ENCODE measurements around the gene EYA4. TPM values are rescaled to one million over a fixed set of nuclear protein-coding genes. Genes with fewer than 3 reads are reported as not detected.

EYA4 gene
- total RNA-seq, 2 donors from 2014 or later = 0.11 to 0.26 TPM

DNA sequence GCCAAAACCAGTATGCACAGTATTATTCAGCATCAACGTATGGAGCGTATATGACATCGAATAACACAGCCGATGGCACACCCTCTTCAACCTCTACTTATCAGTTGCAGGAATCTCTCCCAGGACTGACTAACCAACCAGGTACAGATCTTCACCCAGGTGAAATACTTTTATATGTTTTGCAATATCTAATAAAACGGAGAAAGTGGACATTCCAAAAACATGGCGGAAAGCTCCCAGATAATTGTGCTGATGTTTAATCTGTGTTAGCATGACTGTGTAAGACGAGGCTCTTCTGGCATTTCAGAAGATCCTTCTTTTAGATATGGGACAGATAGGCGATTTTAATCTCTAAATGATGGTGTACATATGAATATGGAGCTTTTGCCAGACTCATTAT, 227.4 kb downstream of the EYA4 start:
- Histone ChIP-seq H3K36me3 (ENCODE audit: control insufficient read depth, insufficient read depth, low read length) (no peaks in the 10 kb centered on the region), H3K4me3 (ENCODE audit: low read length) (peak overlapping the region; percentile 27), H3K27ac (ENCODE audit: low read depth, low read length) (no peak overlapping the region), H3K4me1 (ENCODE audit: control insufficient read depth, insufficient read depth, low read length) (peaks cover 4% of the 10 kb centered on the region), H3K9ac (ENCODE audit: extremely low read depth, low read length, poor library complexity, severe bottlenecking) (no peak overlapping the region), H3K9me3 (ENCODE audit: control insufficient read depth, low read length) (peaks cover 11% of the 10 kb centered on the region), H3K27me3 (ENCODE audit: control insufficient read depth, insufficient read depth, low read length, poor library complexity, severe bottlenecking) (no peaks in the 10 kb centered on the region)
- Mint-ChIP-seq H3K4me1 (peaks cover 27% of the 10 kb centered on the region), H3K27ac (no peak overlapping the region), H3K9me3 (peaks cover 9% of the 10 kb centered on the region), H3K36me3 (ENCODE audit: low read depth) (peaks cover 3% of the 10 kb centered on the region), H3K4me3 (no peak overlapping the region), H3K27me3 (ENCODE audit: insufficient read depth) (no peaks in the 10 kb centered on the region)
- 94 to 95% methylated on average over 6 to 8 of the region's 8 CpGs for WGBS, 2 experiments (ENCODE audit: insufficient coverage in 1 of 2, insufficient read length in 1 of 2)
- no peak for DNase-seq
- TF ChIP-seq, protein P1, sequence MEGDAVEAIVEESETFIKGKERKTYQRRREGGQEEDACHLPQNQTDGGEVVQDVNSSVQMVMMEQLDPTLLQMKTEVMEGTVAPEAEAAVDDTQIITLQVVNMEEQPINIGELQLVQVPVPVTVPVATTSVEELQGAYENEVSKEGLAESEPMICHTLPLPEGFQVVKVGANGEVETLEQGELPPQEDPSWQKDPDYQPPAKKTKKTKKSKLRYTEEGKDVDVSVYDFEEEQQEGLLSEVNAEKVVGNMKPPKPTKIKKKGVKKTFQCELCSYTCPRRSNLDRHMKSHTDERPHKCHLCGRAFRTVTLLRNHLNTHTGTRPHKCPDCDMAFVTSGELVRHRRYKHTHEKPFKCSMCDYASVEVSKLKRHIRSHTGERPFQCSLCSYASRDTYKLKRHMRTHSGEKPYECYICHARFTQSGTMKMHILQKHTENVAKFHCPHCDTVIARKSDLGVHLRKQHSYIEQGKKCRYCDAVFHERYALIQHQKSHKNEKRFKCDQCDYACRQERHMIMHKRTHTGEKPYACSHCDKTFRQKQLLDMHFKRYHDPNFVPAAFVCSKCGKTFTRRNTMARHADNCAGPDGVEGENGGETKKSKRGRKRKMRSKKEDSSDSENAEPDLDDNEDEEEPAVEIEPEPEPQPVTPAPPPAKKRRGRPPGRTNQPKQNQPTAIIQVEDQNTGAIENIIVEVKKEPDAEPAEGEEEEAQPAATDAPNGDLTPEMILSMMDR (conservative IDR thresholded peaks at IDR 0.05) = no peak

DNA sequence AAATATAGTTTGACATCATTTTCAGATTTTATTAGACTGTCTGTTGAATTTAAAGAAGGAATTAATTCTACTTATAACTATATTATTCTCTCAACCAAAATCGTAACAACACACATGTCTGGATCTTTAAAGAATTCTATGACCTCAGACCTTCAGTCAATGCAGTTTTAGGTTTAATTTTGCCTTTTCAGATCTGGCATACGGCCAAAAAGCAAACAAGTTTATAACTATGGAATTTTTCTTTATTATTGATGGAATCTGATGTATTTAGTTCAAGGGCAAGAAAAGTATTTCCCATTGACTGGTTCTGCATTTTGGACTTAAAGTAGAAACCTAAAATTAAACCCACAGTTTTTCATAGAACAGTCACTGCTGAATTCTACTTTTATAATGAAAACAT, 233.4 kb downstream of the EYA4 start:
- Histone ChIP-seq H3K36me3 (ENCODE audit: control insufficient read depth, insufficient read depth, low read length) (no peaks in the 10 kb centered on the region), H3K27me3 (ENCODE audit: control insufficient read depth, insufficient read depth, low read length, poor library complexity, severe bottlenecking) (no peaks in the 10 kb centered on the region), H3K9me3 (ENCODE audit: control insufficient read depth, low read length) (peaks cover 2% of the 10 kb centered on the region), H3K4me1 (ENCODE audit: control insufficient read depth, insufficient read depth, low read length) (no peaks in the 10 kb centered on the region), H3K27ac (ENCODE audit: low read depth, low read length) (no peak overlapping the region), H3K4me3 (ENCODE audit: low read length) (no peak overlapping the region), H3K9ac (ENCODE audit: extremely low read depth, low read length, poor library complexity, severe bottlenecking) (no peak overlapping the region)
- Mint-ChIP-seq H3K4me3 (no peak overlapping the region), H3K9me3 (peaks cover 2% of the 10 kb centered on the region), H3K36me3 (ENCODE audit: low read depth) (no peaks in the 10 kb centered on the region), H3K4me1 (peaks cover 23% of the 10 kb centered on the region), H3K27me3 (ENCODE audit: insufficient read depth) (no peaks in the 10 kb centered on the region), H3K27ac (no peak overlapping the region)
- TF ChIP-seq, protein P1 (conservative IDR thresholded peaks at IDR 0.05) = no peak
- WGBS, 2 experiments (ENCODE audit: insufficient coverage in 1 of 2, insufficient read length in 1 of 2) = 95% methylated on average over 2 of the region's 2 CpGs; no CpG with 5 or more reads in 1 of the 2 experiments
- no peak for DNase-seq

DNA sequence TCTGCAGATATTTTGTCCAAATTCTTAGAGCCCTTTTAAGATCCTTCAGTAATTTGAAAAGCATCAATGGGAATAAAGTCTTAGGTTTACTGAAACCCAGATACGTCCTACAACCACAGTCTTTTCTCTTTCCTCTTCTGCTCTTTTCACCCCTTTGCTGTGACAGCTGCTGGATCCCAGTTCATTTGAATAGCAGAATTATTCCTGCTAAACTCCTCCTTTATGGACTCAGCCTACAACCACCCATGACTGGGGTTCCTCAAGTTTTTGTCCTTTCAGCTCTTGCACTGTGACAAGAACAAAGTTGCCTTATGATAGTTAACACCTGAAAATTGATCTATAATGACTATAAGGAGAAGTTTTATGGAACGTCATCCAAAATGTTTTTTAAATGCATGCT, 237.5 kb downstream of the EYA4 start:
- no peak overlapping the region for H3K27ac ChIP-seq (ENCODE audit: low read depth, low read length)
- no peak for DNase-seq
- no peak overlapping the region for H3K4me3 ChIP-seq (ENCODE audit: low read length)
- Mint-ChIP-seq H3K9me3 (no peaks in the 10 kb centered on the region), H3K4me3 (no peak overlapping the region), H3K27ac (no peak overlapping the region), H3K36me3 (ENCODE audit: low read depth) (no peaks in the 10 kb centered on the region), H3K4me1 (peaks cover 19% of the 10 kb centered on the region), H3K27me3 (ENCODE audit: insufficient read depth) (no peaks in the 10 kb centered on the region)
- H3K9me3 ChIP-seq (ENCODE audit: control insufficient read depth, low read length) = no peaks in the 10 kb centered on the region
- WGBS, 2 experiments (ENCODE audit: insufficient coverage in 1 of 2, insufficient read length in 1 of 2) = 88 to 89% methylated on average over 1 to 2 of the region's 2 CpGs
- no peaks in the 10 kb centered on the region for H3K36me3 ChIP-seq (ENCODE audit: control insufficient read depth, insufficient read depth, low read length)
- no peak overlapping the region for H3K9ac ChIP-seq (ENCODE audit: extremely low read depth, low read length, poor library complexity, severe bottlenecking)
- no peaks in the 10 kb centered on the region for H3K4me1 ChIP-seq (ENCODE audit: control insufficient read depth, insufficient read depth, low read length)
- no peaks in the 10 kb centered on the region for H3K27me3 ChIP-seq (ENCODE audit: control insufficient read depth, insufficient read depth, low read length, poor library complexity, severe bottlenecking)
- TF ChIP-seq, protein P1 (conservative IDR thresholded peaks at IDR 0.05) = no peak

Data from endodermal cell (in vitro differentiated cells).